ENCODE measurements around the gene PRPSAP2. TPM values are rescaled to one million over a fixed set of nuclear protein-coding genes. Genes with fewer than 3 reads are reported as not detected.
"Not testable (repeated sequence)": the region's sequence is repeated elsewhere in the genome, so short reads cannot be mapped to it uniquely, and the experiment has no call there.

Gene PRPSAP2
- total and polyA plus RNA-seq, 2 donors = 48.2 to 56.7 TPM

DNA sequence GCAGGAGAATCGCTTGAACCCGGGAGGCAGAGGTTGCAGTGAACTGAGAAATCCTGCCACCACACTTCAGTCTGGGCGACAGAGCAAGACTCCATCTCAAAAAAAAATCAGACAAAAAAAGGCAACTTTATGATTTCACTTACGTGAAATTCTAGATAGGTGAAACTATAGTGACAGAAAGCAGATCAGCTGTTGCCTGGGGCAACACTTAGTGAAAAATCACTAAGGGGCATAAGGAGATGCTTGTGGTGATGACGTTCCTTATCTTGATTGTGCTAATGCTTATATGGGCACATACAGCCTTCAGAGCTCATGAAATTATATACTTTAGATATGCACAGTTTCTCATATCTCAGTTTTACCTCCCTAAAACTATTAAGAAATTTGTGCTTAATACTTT is 52.4 kb downstream of the PRPSAP2 start:
- Histone ChIP-seq H3K4me3 (ENCODE audit: low read length in 2 of 2) (no peak overlapping the region), H3K27ac (ENCODE audit: low read depth in 1 of 2, low read length in 1 of 2) (no peak overlapping the region), H3K4me1 (ENCODE audit: control insufficient read depth in 2 of 2, insufficient read depth in 2 of 2, low read length in 2 of 2) (no peaks in the 10 kb centered on the region), H3K27me3 (ENCODE audit: control insufficient read depth in 2 of 2, insufficient read depth in 1 of 2, low read length in 1 of 2) (no peaks in the 10 kb centered on the region), H3K36me3 (ENCODE audit: control insufficient read depth in 2 of 2, insufficient read depth in 2 of 2, low read length in 1 of 2) (peaks cover 30 to 35% of the 10 kb centered on the region in 2 donors), H3K9me3 (ENCODE audit: control insufficient read depth in 2 of 2, insufficient read depth in 1 of 2, low read length in 1 of 2) (no peaks in the 10 kb centered on the region)
- 93% methylated on average over 5 of the region's 5 CpGs for WGBS
- no peak for DNase-seq (ENCODE audit: low read depth in 6 of 9, low spot score in 9 of 9)

DNA sequence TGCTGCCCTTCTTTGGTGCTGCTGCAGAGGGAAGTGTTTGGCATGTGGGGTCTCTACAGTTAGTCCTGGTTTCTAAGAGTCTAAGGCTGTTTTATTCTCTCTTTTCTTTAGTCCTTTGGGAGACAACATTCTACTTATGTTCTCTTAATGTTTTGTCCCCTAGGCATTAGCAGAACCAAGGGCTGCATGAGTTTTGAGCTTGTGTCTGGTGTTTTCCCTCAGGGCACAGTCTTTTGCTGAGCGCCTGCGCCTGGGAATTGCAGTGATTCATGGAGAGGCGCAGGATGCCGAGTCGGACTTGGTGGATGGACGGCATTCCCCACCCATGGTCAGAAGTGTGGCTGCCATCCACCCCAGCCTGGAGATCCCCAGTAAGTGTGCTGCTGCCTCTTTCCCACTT is 53.0 kb downstream of the PRPSAP2 start:
- no peak overlapping the region for H3K27ac ChIP-seq (ENCODE audit: low read depth in 1 of 2, low read length in 1 of 2)
- no peaks in the 10 kb centered on the region for H3K4me1 ChIP-seq (ENCODE audit: control insufficient read depth in 2 of 2, insufficient read depth in 2 of 2, low read length in 2 of 2)
- peaks cover 33 to 38% of the 10 kb centered on the region in 2 donors for H3K36me3 ChIP-seq (ENCODE audit: control insufficient read depth in 2 of 2, insufficient read depth in 2 of 2, low read length in 1 of 2)
- no peak overlapping the region for H3K4me3 ChIP-seq (ENCODE audit: low read length in 2 of 2)
- no peaks in the 10 kb centered on the region for H3K27me3 ChIP-seq (ENCODE audit: control insufficient read depth in 2 of 2, insufficient read depth in 1 of 2, low read length in 1 of 2)
- no peak for DNase-seq (ENCODE audit: low read depth in 6 of 9, low spot score in 9 of 9)
- no peaks in the 10 kb centered on the region for H3K9me3 ChIP-seq (ENCODE audit: control insufficient read depth in 2 of 2, insufficient read depth in 1 of 2, low read length in 1 of 2)
- WGBS = 97% methylated on average over 6 of the region's 6 CpGs

DNA sequence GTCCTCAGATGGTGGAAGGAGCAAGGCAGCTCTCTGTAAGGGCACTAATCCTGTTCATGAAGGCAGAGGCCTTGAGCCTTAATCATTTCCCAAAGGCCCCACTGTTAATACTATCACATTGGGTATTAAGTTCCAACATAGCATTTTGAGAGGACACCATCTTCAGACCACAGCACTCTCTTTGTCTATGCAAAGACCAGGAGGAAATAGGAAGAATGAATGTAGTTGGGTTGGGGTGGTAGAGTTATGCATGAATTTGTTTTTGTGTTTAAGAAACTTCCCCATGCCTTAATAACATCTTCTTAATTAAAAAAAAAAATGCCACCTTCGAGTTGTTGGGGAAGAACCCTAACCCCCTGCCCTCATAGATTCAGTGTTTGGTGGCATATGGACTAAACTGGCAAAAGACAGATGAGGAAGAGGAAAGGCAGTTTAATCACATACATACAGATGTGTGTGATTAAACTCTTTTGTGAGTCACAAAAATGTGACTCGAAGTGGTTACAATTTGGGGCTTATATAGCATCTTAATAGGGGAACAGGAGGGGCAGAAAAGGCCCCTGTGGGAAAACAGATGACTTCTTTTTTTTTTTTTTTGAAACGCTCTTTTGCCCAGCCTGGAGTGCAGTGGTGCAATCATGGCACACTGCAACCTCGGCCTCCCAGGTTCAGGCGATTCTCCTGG is 59.0 kb downstream of the PRPSAP2 start:
- Histone ChIP-seq H3K4me1 (ENCODE audit: control insufficient read depth in 2 of 2, insufficient read depth in 2 of 2, low read length in 2 of 2) (peaks cover 4 to 7% of the 10 kb centered on the region in 2 donors), H3K36me3 (ENCODE audit: control insufficient read depth in 2 of 2, insufficient read depth in 2 of 2, low read length in 1 of 2) (peaks cover 33 to 53% of the 10 kb centered on the region in 2 donors), H3K4me3 (ENCODE audit: low read length in 2 of 2) (no peak overlapping the region), H3K9me3 (ENCODE audit: control insufficient read depth in 2 of 2, insufficient read depth in 1 of 2, low read length in 1 of 2) (no peaks in the 10 kb centered on the region), H3K27me3 (ENCODE audit: control insufficient read depth in 2 of 2, insufficient read depth in 1 of 2, low read length in 1 of 2) (no peaks in the 10 kb centered on the region), H3K27ac (ENCODE audit: low read depth in 1 of 2, low read length in 1 of 2) (no peak overlapping the region)
- no peak for DNase-seq (ENCODE audit: low read depth in 6 of 9, low spot score in 9 of 9)
- WGBS = 64% methylated on average over 5 of the region's 5 CpGs

DNA sequence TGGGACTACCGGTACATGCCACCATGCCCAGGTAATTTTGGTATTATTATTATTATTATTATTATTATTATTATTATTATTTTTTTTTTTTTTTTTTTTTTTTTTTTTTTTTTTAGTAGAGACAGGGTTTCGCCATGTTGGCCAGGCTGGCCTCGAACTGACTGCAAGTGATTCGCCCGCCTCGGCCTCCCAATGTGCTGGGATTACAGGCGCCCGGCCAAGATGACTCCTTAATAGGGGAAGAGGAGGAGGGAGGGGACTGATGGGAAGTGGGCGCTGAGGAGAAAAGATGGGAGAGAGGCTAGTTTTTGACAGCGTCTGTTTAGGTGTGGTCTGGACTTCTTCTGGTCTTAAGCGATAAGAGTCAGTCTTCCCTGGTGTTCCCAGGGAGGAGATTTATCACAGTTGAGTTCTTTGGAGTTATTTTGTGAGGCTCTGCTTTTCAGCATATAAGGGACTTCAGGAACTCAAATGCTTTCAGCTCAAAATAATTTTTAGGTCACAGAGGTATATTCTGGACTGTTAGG is 59.6 kb downstream of the PRPSAP2 start:
- peaks cover 27 to 46% of the 10 kb centered on the region in 2 donors for H3K36me3 ChIP-seq (ENCODE audit: control insufficient read depth in 2 of 2, insufficient read depth in 2 of 2, low read length in 1 of 2)
- no peak for DNase-seq (ENCODE audit: low read depth in 6 of 9, low spot score in 9 of 9)
- H3K4me1 ChIP-seq (ENCODE audit: control insufficient read depth in 2 of 2, insufficient read depth in 2 of 2, low read length in 2 of 2) = peaks cover 4 to 7% of the 10 kb centered on the region in 2 donors
- 97% methylated on average over 11 of the region's 11 CpGs for WGBS
- no peaks in the 10 kb centered on the region for H3K9me3 ChIP-seq (ENCODE audit: control insufficient read depth in 2 of 2, insufficient read depth in 1 of 2, low read length in 1 of 2)
- no peak overlapping the region for H3K27ac ChIP-seq (ENCODE audit: low read depth in 1 of 2, low read length in 1 of 2)
- H3K27me3 ChIP-seq (ENCODE audit: control insufficient read depth in 2 of 2, insufficient read depth in 1 of 2, low read length in 1 of 2) = no peaks in the 10 kb centered on the region
- no peak overlapping the region for H3K4me3 ChIP-seq (ENCODE audit: low read length in 2 of 2)

DNA sequence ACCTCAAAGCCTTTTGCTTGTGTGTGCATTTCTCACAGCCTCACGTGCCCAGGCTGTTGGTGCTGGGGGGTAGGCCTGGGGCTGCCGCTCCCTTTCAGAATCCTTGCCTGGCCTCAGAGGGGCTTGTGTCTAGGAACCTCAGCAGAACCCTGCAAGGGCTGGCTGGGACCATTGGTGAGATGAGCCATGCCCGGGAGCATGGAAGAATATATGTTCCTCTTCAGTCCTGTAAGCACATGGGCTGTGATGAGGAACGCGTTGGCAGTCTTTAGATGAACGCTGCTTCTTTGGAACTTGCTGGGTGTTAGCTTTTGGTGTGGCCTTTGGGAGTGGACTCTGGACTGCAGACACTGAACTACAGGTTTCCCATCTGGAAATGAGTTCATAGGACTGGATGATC is 62.0 kb downstream of the PRPSAP2 start:
- DNase-seq (ENCODE audit: low read depth in 6 of 9, low spot score in 9 of 9) = no peak
- H3K9me3 ChIP-seq (ENCODE audit: control insufficient read depth in 2 of 2, insufficient read depth in 1 of 2, low read length in 1 of 2) = no peaks in the 10 kb centered on the region
- 96% methylated on average over 6 of the region's 6 CpGs for WGBS
- peaks cover 25 to 33% of the 10 kb centered on the region in 2 donors for H3K36me3 ChIP-seq (ENCODE audit: control insufficient read depth in 2 of 2, insufficient read depth in 2 of 2, low read length in 1 of 2)
- peak overlapping the region in 1 of 2 donors; percentile 13 for H3K27ac ChIP-seq (ENCODE audit: low read depth in 1 of 2, low read length in 1 of 2)
- H3K4me3 ChIP-seq (ENCODE audit: low read length in 2 of 2) = no peak overlapping the region
- H3K4me1 ChIP-seq (ENCODE audit: control insufficient read depth in 2 of 2, insufficient read depth in 2 of 2, low read length in 2 of 2) = peaks cover 4 to 7% of the 10 kb centered on the region in 2 donors
- no peaks in the 10 kb centered on the region for H3K27me3 ChIP-seq (ENCODE audit: control insufficient read depth in 2 of 2, insufficient read depth in 1 of 2, low read length in 1 of 2)

DNA sequence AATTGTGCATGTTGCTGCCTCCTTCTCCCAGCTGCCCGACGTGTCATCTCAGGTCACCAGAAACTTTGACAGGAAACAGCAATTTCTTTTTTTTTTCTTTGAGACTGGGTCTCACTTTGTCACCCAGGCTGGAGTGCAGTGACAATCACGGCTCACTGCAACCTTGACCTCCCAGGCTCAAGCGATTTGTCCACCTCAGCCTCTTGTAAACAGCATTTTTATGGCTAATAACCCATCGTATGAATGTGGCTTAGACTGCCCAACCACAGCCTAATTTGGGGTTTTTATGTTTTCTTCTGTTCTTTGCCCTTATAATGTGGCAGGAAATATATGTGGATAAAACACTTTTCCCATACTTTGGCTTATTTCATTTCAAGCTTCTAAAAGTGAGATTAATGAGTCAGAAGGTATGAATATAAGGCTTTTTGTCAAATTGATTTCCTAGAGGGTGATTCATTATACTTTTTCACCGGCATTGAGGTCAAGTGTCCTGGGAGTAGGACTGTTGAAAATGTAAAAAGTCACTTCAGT is 63.0 kb downstream of the PRPSAP2 start:
- peak overlapping the region in 1 of 2 donors; percentile 49 for H3K27ac ChIP-seq (ENCODE audit: low read depth in 1 of 2, low read length in 1 of 2)
- H3K4me3 ChIP-seq (ENCODE audit: low read length in 2 of 2) = no peak overlapping the region
- no peaks in the 10 kb centered on the region for H3K9me3 ChIP-seq (ENCODE audit: control insufficient read depth in 2 of 2, insufficient read depth in 1 of 2, low read length in 1 of 2)
- WGBS = 24% methylated on average over 6 of the region's 6 CpGs
- H3K36me3 ChIP-seq (ENCODE audit: control insufficient read depth in 2 of 2, insufficient read depth in 2 of 2, low read length in 1 of 2) = peaks cover 28 to 30% of the 10 kb centered on the region in 2 donors
- H3K27me3 ChIP-seq (ENCODE audit: control insufficient read depth in 2 of 2, insufficient read depth in 1 of 2, low read length in 1 of 2) = no peaks in the 10 kb centered on the region
- DNase-seq (ENCODE audit: low read depth in 6 of 9, low spot score in 9 of 9) = no peak
- H3K4me1 ChIP-seq (ENCODE audit: control insufficient read depth in 2 of 2, insufficient read depth in 2 of 2, low read length in 2 of 2) = peaks cover 7% of the 10 kb centered on the region in 2 donors

DNA sequence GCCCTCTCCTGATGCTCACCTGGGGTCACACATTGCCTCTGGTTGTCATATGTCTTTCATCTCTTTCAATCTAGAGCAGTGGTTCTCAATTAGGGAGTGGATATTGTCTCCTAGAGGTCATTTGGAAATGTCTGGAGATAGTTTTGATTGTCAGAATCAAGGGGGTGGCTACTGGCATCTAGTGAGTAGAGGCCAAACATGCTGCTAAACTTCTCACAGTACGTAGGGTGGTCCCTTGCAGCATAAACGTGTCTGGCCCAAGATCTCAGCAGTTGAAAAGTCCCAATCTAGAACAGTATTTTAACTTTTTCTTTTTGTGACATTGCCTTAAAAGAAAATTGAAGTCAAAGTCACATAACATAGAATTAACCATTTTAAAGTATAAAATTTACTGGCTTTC is 63.6 kb downstream of the PRPSAP2 start:
- H3K36me3 ChIP-seq (ENCODE audit: control insufficient read depth in 2 of 2, insufficient read depth in 2 of 2, low read length in 1 of 2) = peaks cover 25% of the 10 kb centered on the region in 2 donors

DNA sequence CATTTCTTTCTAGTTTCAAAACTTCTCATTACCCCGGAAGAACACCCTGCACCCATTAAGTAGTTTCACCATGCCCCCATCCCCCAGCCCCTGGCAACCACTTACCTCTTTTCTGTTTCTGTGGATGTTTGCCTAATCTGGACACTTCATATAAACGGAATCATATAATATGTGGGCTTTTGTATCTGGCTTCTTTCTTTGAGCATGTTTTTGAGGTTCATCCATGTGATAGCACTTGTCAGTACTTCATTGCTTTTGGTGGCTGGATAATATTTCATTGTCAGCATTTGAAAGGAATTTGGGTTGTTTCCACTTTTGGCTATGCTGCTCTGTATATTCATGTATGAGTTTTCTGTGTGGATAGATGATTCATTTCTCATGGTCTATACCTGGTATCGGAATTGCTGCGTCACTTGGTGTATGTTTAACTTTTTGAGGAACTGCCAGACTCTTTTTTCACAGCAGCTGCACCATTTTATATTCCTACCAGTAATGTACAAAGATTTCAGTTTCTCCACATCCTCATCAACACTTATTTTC is 64.1 kb downstream of the PRPSAP2 start:
- Histone ChIP-seq H3K4me3 (ENCODE audit: low read length in 2 of 2) (no peak overlapping the region), H3K36me3 (ENCODE audit: control insufficient read depth in 2 of 2, insufficient read depth in 2 of 2, low read length in 1 of 2) (peaks cover 21 to 24% of the 10 kb centered on the region in 2 donors), H3K27me3 (ENCODE audit: control insufficient read depth in 2 of 2, insufficient read depth in 1 of 2, low read length in 1 of 2) (no peaks in the 10 kb centered on the region), H3K4me1 (ENCODE audit: control insufficient read depth in 2 of 2, insufficient read depth in 2 of 2, low read length in 2 of 2) (peaks cover 7 to 12% of the 10 kb centered on the region in 2 donors), H3K9me3 (ENCODE audit: control insufficient read depth in 2 of 2, insufficient read depth in 1 of 2, low read length in 1 of 2) (no peaks in the 10 kb centered on the region), H3K27ac (ENCODE audit: low read depth in 1 of 2, low read length in 1 of 2) (peak overlapping the region in 1 of 2 donors; percentile 5)
- DNase-seq (ENCODE audit: low read depth in 6 of 9, low spot score in 9 of 9) = peak in 1 of 9 donors; percentile 20
- 81% methylated on average over 4 of the region's 4 CpGs for WGBS

More for the DNA sequence above, 63.6 kb downstream of the PRPSAP2 start:
- Histone ChIP-seq H3K27ac (ENCODE audit: low read depth in 1 of 2, low read length in 1 of 2) (peak overlapping the region; percentile 8 to 49), H3K27me3 (ENCODE audit: control insufficient read depth in 2 of 2, insufficient read depth in 1 of 2, low read length in 1 of 2) (no peaks in the 10 kb centered on the region), H3K9me3 (ENCODE audit: control insufficient read depth in 2 of 2, insufficient read depth in 1 of 2, low read length in 1 of 2) (no peaks in the 10 kb centered on the region), H3K4me3 (ENCODE audit: low read length in 2 of 2) (no peak overlapping the region), H3K4me1 (ENCODE audit: control insufficient read depth in 2 of 2, insufficient read depth in 2 of 2, low read length in 2 of 2) (peaks cover 7 to 9% of the 10 kb centered on the region in 2 donors)
- no peak for DNase-seq (ENCODE audit: low read depth in 6 of 9, low spot score in 9 of 9)
- WGBS = 94% methylated on average over 2 of the region's 2 CpGs

DNA sequence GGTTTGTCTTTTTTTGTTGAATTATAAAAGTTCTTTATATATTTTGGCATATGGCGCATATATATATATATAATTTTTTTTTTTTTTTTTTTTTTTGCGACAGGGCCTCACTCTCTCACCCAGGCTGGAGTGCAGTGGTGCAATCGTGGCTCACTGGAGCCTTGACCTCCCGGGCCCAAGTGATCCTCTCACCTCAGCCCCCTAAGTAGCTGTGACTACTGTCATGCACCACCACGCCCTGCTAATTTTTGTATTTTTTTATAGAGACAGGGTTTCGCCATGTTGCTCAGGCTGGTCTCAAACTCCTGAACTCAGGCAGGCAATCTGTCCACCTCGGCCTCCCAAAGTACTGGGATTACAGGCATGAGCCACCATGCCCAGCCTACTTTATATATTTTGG is 64.7 kb downstream of the PRPSAP2 start:
- not testable (repeated sequence) for H3K4me3 ChIP-seq (ENCODE audit: low read length in 2 of 2); DNase-seq (ENCODE audit: low read depth in 6 of 9, low spot score in 9 of 9); H3K27me3 ChIP-seq (ENCODE audit: control insufficient read depth in 2 of 2, insufficient read depth in 1 of 2, low read length in 1 of 2); H3K9me3 ChIP-seq (ENCODE audit: control insufficient read depth in 2 of 2, insufficient read depth in 1 of 2, low read length in 1 of 2); H3K27ac ChIP-seq (ENCODE audit: low read depth in 1 of 2, low read length in 1 of 2)
- WGBS = 97% methylated on average over 7 of the region's 7 CpGs
- peaks cover 7 to 12% of the 10 kb centered on the region in 2 donors for H3K4me1 ChIP-seq (ENCODE audit: control insufficient read depth in 2 of 2, insufficient read depth in 2 of 2, low read length in 2 of 2)
- peaks cover 21% of the 10 kb centered on the region in 2 donors for H3K36me3 ChIP-seq (ENCODE audit: control insufficient read depth in 2 of 2, insufficient read depth in 2 of 2, low read length in 1 of 2)
